HEK293 (cell line): ENCODE measurements around the gene CTNNA2.

Experiments
- CTCF ChIA-PET: fragments of 350-600 bp; formaldehyde crosslinking; extraction: SDS; loops from one replicate; lab custom pipeline; 2021; ENCODE audit warnings: antibody characterized with exemption; lab: Yijun Ruan, JAX
- POLR2A ChIA-PET: fragments of 300-600 bp; formaldehyde crosslinking; extraction: SDS; loops from one replicate; lab custom pipeline; 2020; ENCODE audit warnings: antibody characterized with exemption, inconsistent platforms; lab: Yijun Ruan, JAX
- H3K27ac ChIP-seq: fragments of 200-500 bp; sonication (Bioruptor generic); 2 replicates; pipeline ENCODE4 v1.5.1; 2014; ENCODE audit warnings: low read depth, low read length, control low read depth, inconsistent platforms; ENCODE audit errors: extremely low read depth
- H3K36me3 ChIP-seq, 2 experiments: fragments of 200-500 bp in 1 of 2; sonication (Bioruptor generic) in 1 of 2; 1 replicate in 1 of 2; 2 replicates in 1 of 2; pipeline ENCODE4 v1.5.1; 2014 to 2017; ENCODE audit warnings: inconsistent platforms in 2 of 2, low read length in 2 of 2; ENCODE audit not compliant: control insufficient read depth in 2 of 2, insufficient read depth in 1 of 2
- H3K4me1 ChIP-seq: fragments of 200-500 bp; sonication (Bioruptor generic); 2 replicates; pipeline ENCODE4 v1.5.1; 2014; ENCODE audit warnings: mild to moderate bottlenecking, low read length, inconsistent platforms; ENCODE audit not compliant: control insufficient read depth, insufficient read depth
- H3K4me3 ChIP-seq: 2 replicates; pipeline ENCODE4 v1.5.1; 2011; ENCODE audit warnings: low read depth, mild to moderate bottlenecking, control low read depth, low read length, moderate library complexity
- H3K9me3 ChIP-seq: fragments of 200-500 bp; sonication (Bioruptor generic); 2 replicates; pipeline ENCODE4 v1.5.1; 2014; ENCODE audit warnings: low read depth, low read length, inconsistent platforms; ENCODE audit not compliant: control insufficient read depth, insufficient read depth
- GLIS1 ChIP-seq: fragments of 450-650 bp; formaldehyde crosslinking; IDR thresholded peaks from 2 replicates; pipeline ENCODE4 v1.5.1; 2016; ENCODE audit warnings: missing biosample characterization, missing genetic modification characterization
- KLF16 ChIP-seq: fragments of 450-650 bp; formaldehyde crosslinking; IDR thresholded peaks from 2 replicates; pipeline ENCODE4 v1.5.1; 2017; ENCODE audit warnings: missing biosample characterization, missing genetic modification characterization
- KLF8 ChIP-seq: fragments of 450-650 bp; formaldehyde crosslinking; IDR thresholded peaks from 2 replicates; pipeline ENCODE4 v1.5.1; 2016; ENCODE audit warnings: missing biosample characterization, missing genetic modification characterization
- KLF9 ChIP-seq: fragments of 450-650 bp; formaldehyde crosslinking; IDR thresholded peaks from 2 replicates; pipeline ENCODE4 v1.5.1; 2016; ENCODE audit warnings: missing biosample characterization, missing genetic modification characterization, low read depth
- MZF1 ChIP-seq: fragments of 450-650 bp; formaldehyde crosslinking; IDR thresholded peaks from 2 replicates; pipeline ENCODE4 v1.5.1; 2017; ENCODE audit warnings: missing biosample characterization, missing genetic modification characterization, borderline replicate concordance
- OSR2 ChIP-seq: fragments of 450-650 bp; formaldehyde crosslinking; IDR thresholded peaks from 2 replicates; pipeline ENCODE4 v1.5.1; 2016; ENCODE audit warnings: missing biosample characterization, missing genetic modification characterization
- PRDM1 ChIP-seq: fragments of 450-650 bp; formaldehyde crosslinking; IDR thresholded peaks from 2 replicates; pipeline ENCODE4; 2016; ENCODE audit warnings: missing biosample characterization, missing genetic modification characterization
- RBAK ChIP-seq: fragments of 450-650 bp; formaldehyde crosslinking; IDR thresholded peaks from 2 replicates; pipeline ENCODE4 v1.5.1; 2016; ENCODE audit warnings: missing biosample characterization, missing genetic modification characterization
- SP7 ChIP-seq: fragments of 450-650 bp; formaldehyde crosslinking; IDR thresholded peaks from 2 replicates; pipeline ENCODE4 v1.5.1; 2016; ENCODE audit warnings: missing biosample characterization, missing genetic modification characterization
- TRIM28 ChIP-seq: IDR thresholded peaks from 2 replicates; pipeline ENCODE4 v1.6.1; 2011; ENCODE audit warnings: low read length, control low read depth, borderline replicate concordance
- WT1 ChIP-seq: fragments of 450-650 bp; formaldehyde crosslinking; IDR thresholded peaks from 2 replicates; pipeline ENCODE4 v1.5.1; 2016; ENCODE audit warnings: missing biosample characterization, missing genetic modification characterization
- YY2 ChIP-seq: fragments of 450-650 bp; formaldehyde crosslinking; IDR thresholded peaks from 2 replicates; pipeline ENCODE4 v1.5.1; 2016; ENCODE audit warnings: missing biosample characterization, missing genetic modification characterization
- ZBTB49 ChIP-seq: fragments of 450-650 bp; formaldehyde crosslinking; IDR thresholded peaks from 2 replicates; pipeline ENCODE4 v1.5.1; 2016; ENCODE audit warnings: missing biosample characterization, missing genetic modification characterization, low read depth
- ZBTB7A ChIP-seq: fragments of 450-650 bp; formaldehyde crosslinking; IDR thresholded peaks from 2 replicates; pipeline ENCODE4 v1.5.1; 2016; ENCODE audit warnings: low read depth, missing biosample characterization, missing genetic modification characterization
- ZFHX2 ChIP-seq: fragments of 450-650 bp; formaldehyde crosslinking; conservative IDR thresholded peaks from 2 replicates; pipeline ENCODE4 v1.5.1; 2016; ENCODE audit warnings: missing biosample characterization, missing genetic modification characterization
- ZNF138 ChIP-seq: fragments of 450-650 bp; formaldehyde crosslinking; IDR thresholded peaks from 2 replicates; pipeline ENCODE4 v1.5.1; 2016; ENCODE audit warnings: missing biosample characterization, missing genetic modification characterization, borderline replicate concordance
- ZNF169 ChIP-seq: fragments of 450-650 bp; formaldehyde crosslinking; IDR thresholded peaks from 2 replicates; pipeline ENCODE4 v1.5.1; 2016; ENCODE audit warnings: missing biosample characterization, missing genetic modification characterization
- ZNF184 ChIP-seq: fragments of 450-650 bp; IDR thresholded peaks from 2 replicates; pipeline ENCODE4 v1.5.1; 2018; ENCODE audit warnings: missing biosample characterization, mild to moderate bottlenecking, missing genetic modification characterization
- ZNF239 ChIP-seq: fragments of 450-650 bp; formaldehyde crosslinking; IDR thresholded peaks from 2 replicates; pipeline ENCODE4 v1.5.1; 2016; ENCODE audit warnings: missing biosample characterization, missing genetic modification characterization
- ZNF266 ChIP-seq: fragments of 450-650 bp; formaldehyde crosslinking; IDR thresholded peaks from 2 replicates; pipeline ENCODE4 v1.5.1; 2016; ENCODE audit warnings: missing biosample characterization, missing genetic modification characterization, low read depth
- ZNF394 ChIP-seq: fragments of 450-650 bp; formaldehyde crosslinking; IDR thresholded peaks from 2 replicates; pipeline ENCODE4 v1.5.1; 2016; ENCODE audit warnings: missing biosample characterization, missing genetic modification characterization, mild to moderate bottlenecking, moderate library complexity, borderline replicate concordance
- ZNF555 ChIP-seq: fragments of 450-650 bp; formaldehyde crosslinking; conservative IDR thresholded peaks from 2 replicates; pipeline ENCODE4 v1.5.1; 2017; ENCODE audit warnings: missing biosample characterization, mild to moderate bottlenecking, missing genetic modification characterization, inconsistent platforms
- ZNF621 ChIP-seq: fragments of 450-650 bp; formaldehyde crosslinking; IDR thresholded peaks from 2 replicates; pipeline ENCODE4 v1.5.1; 2017; ENCODE audit warnings: missing biosample characterization, missing genetic modification characterization
- ZNF837 ChIP-seq: fragments of 450-650 bp; formaldehyde crosslinking; IDR thresholded peaks from 2 replicates; pipeline ENCODE4 v1.5.1; 2016; ENCODE audit warnings: missing biosample characterization, missing genetic modification characterization
- ZSCAN18 ChIP-seq: fragments of 450-650 bp; formaldehyde crosslinking; IDR thresholded peaks from 2 replicates; pipeline ENCODE4 v1.5.1; 2016; ENCODE audit warnings: missing biosample characterization, missing genetic modification characterization
- ZSCAN5A ChIP-seq: fragments of 450-650 bp; formaldehyde crosslinking; IDR thresholded peaks from 2 replicates; pipeline ENCODE4 v1.5.1; 2016; ENCODE audit warnings: missing biosample characterization, missing genetic modification characterization

The CTNNA2 gene

GRCh38 chr2:80396276-80396675, 883.4 kb downstream of the CTNNA2 start:
- CTCF ChIA-PET: interaction anchor here (0.6 kb wide), 1 partner anchor 322 kb away, joined by 4 read pairs; no protein-coding TSS in a partner anchor

GRCh38 chr2:80403081-80403480, 890.2 kb downstream of the CTNNA2 start:
- POLR2A ChIA-PET: no interaction called here

More at GRCh38 chr2:80396276-80396675, 883.4 kb downstream of the CTNNA2 start:
- no peaks in the 10 kb centered on the region for H3K9me3 ChIP-seq
- TF ChIP-seq WT1 (no peak), ZSCAN18 (tag by site-specific recombination) (no peak), GLIS1 (tag by site-specific recombination) (no peak), SP7 (tag by site-specific recombination) (no peak), KLF8 (tag by site-specific recombination) (no peak), ZNF555 (no peak), ZNF138 (tag by site-specific recombination) (no peak), ZNF621 (tag by site-specific recombination) (no peak), ZBTB49 (tag by site-specific recombination) (no peak)
- TF ChIP-seq, all 188 proteins: peak for 0
- Histone ChIP-seq H3K36me3 (no peaks in the 10 kb centered on the region), H3K4me3 (no peak overlapping the region), H3K4me1 (no peaks in the 10 kb centered on the region), H3K27ac (no peak overlapping the region)
- POLR2A ChIA-PET: no interaction called here

GRCh38 chr2:80407377-80407776, 894.5 kb downstream of the CTNNA2 start:
- POLR2A ChIA-PET: no interaction called here
- H3K36me3 ChIP-seq: no peaks in the 10 kb centered on the region
- CTCF ChIA-PET: interaction anchor here (1.0 to 1.2 kb wide), 3 partner anchors 20 to 92 kb away, joined by 3 to 4 read pairs (median 3); no protein-coding TSS in a partner anchor
- no peak overlapping the region for H3K27ac ChIP-seq
- no peak for TF ChIP-seq ZFHX2 (tag by site-specific recombination)
- H3K9me3 ChIP-seq: no peaks in the 10 kb centered on the region
- no peaks in the 10 kb centered on the region for H3K4me1 ChIP-seq
- no peak overlapping the region for H3K4me3 ChIP-seq

More at GRCh38 chr2:80403081-80403480, 890.2 kb downstream of the CTNNA2 start:
- Histone ChIP-seq H3K27ac (no peak overlapping the region), H3K4me3 (no peak overlapping the region), H3K9me3 (no peaks in the 10 kb centered on the region), H3K4me1 (no peaks in the 10 kb centered on the region), H3K36me3 (no peaks in the 10 kb centered on the region)
- TF ChIP-seq KLF9 (no peak), TRIM28 (peak; percentile 72)
- CTCF ChIA-PET: no interaction called here

GRCh38 chr2:80410346-80410745, 897.5 kb downstream of the CTNNA2 start:
- Histone ChIP-seq H3K4me1 (no peaks in the 10 kb centered on the region), H3K27ac (no peak overlapping the region), H3K9me3 (no peaks in the 10 kb centered on the region), H3K36me3 (no peaks in the 10 kb centered on the region), H3K4me3 (no peak overlapping the region)
- ChIA-PET CTCF (interaction anchor here (0.6 to 0.9 kb wide), 3 partner anchors 30 to 90 kb away, joined by 3 to 6 read pairs (median 3); no protein-coding TSS in a partner anchor), POLR2A (no interaction called here)
- TF ChIP-seq MZF1 (tag by site-specific recombination) (no peak), KLF16 (tag by site-specific recombination) (no peak), ZNF169 (tag by site-specific recombination) (no peak), RBAK (no peak), KLF8 (tag by site-specific recombination) (no peak), ZBTB7A (tag by site-specific recombination) (no peak), ZNF394 (tag by site-specific recombination) (no peak), ZNF184 (tag by site-specific recombination) (no peak), YY2 (tag by site-specific recombination) (no peak), ZNF239 (tag by site-specific recombination) (no peak), OSR2 (tag by site-specific recombination) (no peak), PRDM1 (no peak), ZNF266 (tag by site-specific recombination) (no peak), ZNF837 (tag by site-specific recombination) (no peak), ZSCAN5A (tag by site-specific recombination) (no peak)
